OCI-LY7 (cell line): ENCODE data around the gene GRAMD1B.

Experiments
- EZH2phosphoT487 ChIP-seq: fragments of 200-600 bp; sonication (generic); IDR thresholded peaks from 2 replicates; pipeline ENCODE4 v1.6.1; 2018; ENCODE audit warnings: low read depth, borderline replicate concordance, mild to moderate bottlenecking, mixed run types, antibody characterized with exemption, low read length, moderate library complexity, mixed read lengths
- TF ChIP-seq, protein P1 (sequence below): fragments of 200-600 bp; sonication (generic); conservative IDR thresholded peaks from 2 replicates; pipeline ENCODE4 v1.5.1; 2014; ENCODE audit warnings: mild to moderate bottlenecking, antibody characterized with exemption, low read length, moderate library complexity, mixed read lengths

DNA sequence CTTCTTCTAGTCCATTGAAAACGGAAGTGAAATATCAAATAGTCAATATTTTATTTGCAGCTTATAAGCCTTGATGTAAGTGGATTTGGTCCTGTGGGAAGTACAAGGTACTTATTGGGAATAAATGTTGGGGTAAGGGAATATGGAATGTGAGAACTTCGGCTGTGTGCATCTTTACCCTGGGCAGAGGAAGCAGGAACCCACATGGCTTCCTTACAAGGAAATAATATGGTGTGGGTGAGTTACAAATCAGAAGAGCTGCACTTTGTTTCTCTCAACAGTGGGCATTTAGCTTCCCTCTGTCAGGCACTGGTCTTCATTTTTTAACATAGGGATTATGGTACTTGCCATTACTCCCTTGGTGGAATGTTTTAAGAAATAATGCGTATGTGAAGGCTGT lies 146.4 kb downstream of the GRAMD1B start:
- no peak for TF ChIP-seq EZH2phosphoT487
- TF ChIP-seq, protein P1, sequence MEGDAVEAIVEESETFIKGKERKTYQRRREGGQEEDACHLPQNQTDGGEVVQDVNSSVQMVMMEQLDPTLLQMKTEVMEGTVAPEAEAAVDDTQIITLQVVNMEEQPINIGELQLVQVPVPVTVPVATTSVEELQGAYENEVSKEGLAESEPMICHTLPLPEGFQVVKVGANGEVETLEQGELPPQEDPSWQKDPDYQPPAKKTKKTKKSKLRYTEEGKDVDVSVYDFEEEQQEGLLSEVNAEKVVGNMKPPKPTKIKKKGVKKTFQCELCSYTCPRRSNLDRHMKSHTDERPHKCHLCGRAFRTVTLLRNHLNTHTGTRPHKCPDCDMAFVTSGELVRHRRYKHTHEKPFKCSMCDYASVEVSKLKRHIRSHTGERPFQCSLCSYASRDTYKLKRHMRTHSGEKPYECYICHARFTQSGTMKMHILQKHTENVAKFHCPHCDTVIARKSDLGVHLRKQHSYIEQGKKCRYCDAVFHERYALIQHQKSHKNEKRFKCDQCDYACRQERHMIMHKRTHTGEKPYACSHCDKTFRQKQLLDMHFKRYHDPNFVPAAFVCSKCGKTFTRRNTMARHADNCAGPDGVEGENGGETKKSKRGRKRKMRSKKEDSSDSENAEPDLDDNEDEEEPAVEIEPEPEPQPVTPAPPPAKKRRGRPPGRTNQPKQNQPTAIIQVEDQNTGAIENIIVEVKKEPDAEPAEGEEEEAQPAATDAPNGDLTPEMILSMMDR = no peak
